NCI-H2171 treated with DMSO at 0.1 percent for 48 hours (cell line): ENCODE measurements around the gene VEZT.
A peak's percentile ranks its signal among the peaks of the same experiment; 100 is the strongest.

ENCODE experiments used
- DNase-seq: peaks from one replicate; lab custom pipeline; 2025; lab: John Stamatoyannopoulos, UW

VEZT gene

GRCh38 chr12:95200128-95200894, 17.3 kb upstream of the VEZT start:
- DNase-seq: no peak

DNA sequence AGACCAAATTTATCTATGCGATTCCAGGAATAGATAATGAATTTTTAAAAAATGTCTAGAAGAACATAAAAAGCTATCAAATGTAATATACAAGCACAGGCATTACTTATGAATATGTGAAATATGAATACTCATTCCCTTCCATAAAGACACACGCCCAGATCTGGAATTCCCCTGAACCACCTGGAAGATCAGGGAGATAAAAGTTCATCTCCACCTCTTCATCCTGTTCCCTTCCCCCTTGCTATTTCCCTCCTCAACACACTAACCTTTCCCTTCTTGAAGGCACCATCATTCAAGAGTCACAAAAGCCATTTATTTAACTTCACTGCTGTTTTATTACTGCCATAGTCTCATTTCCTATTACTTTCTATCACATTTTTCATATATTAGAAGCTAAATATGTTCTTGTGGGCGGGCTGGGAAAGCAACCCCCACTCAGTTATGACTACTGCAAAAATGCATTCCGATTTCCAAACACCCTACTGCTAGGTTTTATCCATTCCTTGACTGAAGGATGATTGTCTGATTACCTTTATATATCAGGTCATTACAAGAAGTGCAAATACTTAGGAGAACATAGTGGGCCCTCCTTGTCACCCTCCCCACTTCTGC, 16.4 kb upstream of the VEZT start:
- DNase-seq: no peak

DNA sequence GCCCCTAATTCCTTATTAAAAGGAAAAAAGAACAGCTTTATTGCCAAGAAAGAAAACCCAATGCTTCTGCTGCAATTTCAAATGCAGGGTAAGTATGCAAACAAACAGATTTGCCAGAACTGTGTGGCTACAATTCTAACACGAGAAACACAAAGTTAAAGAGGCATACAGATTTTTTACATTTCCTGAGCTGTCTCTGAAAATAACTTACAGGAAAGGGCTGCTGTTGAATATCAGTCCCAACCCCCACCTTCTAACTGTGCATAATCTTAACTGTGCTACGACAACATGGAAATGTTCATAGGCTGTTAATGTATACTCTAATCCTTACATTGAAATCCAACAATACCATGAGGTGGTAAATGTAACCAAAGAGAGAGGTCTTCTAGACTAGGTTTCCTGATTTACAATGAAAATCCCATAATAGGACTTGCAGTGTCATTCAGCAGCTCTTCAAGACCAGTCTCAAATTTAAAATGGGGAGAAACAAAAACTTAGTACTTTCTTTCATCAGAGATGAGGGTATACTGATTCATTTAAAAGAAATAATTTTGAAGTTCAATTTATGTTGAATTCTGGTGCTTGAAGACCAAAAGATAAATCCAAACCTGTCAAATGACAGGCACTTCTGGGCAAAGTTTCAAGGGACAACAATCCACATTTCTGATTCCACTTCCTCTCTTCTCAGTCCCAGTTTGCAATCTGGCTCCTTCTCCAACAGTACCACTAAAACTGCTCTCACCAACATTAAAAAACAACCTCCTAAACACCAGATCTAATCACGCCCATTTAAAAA, 14.7 kb upstream of the VEZT start:
- no peak for DNase-seq

DNA sequence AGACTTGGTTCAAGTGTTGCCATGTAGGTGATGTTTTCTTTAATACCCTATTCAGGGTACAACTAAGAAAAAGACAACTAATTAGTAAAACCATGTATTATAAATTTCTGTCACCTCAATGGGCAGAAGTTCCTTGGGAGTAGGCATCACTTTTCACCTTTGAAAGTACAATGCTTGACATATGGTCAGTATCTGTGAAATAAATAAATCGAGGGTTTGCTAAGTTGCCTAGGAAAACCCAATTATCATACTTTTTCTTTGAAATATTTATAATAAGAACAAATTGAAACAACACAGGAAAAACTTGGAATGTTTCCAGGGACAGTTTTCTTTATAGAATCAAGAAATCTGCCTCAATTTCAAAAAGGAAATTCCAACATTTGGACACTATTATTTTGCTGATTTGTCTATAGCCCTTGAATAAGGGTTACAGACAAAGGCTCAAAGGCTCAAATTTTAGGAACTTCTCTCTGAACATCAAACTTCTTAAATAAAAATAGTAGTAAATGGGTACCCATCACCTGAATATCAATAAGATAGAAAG, 14.0 kb upstream of the VEZT start:
- DNase-seq: no peak

DNA sequence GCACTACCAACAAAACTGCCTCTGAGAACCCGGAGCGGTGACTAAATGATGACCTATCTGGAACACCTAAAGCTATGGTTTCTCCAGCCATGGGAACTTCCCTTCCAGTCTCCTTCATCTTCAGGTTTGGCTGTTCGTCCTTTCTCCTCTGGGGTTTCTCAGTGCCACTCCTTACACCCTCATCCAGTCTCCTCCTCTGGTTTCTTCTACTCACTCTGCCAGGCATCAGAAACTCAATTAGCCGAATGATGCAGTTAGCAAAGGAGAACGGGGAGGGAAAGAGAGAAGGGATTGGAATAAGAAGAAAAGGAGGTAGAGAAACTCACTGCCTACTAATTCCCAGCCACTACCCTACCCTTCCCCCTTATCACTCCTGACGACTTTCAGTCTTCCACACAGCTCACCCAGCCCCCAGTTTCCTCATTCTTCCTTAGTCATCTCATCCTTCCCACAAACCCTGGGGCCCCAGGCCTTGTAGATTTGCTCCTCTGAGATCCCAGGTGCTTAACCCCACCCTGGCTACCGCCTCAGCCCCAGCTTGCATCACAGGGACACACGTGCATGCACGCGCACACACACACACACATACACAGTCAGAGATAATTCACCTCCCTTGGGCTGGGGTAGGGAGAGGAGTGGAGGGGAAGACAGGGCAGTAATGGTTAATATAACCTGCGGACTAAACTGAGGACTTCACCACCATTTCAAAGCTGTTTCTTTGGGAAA, 13.3 kb upstream of the VEZT start:
- DNase-seq: no peak

DNA sequence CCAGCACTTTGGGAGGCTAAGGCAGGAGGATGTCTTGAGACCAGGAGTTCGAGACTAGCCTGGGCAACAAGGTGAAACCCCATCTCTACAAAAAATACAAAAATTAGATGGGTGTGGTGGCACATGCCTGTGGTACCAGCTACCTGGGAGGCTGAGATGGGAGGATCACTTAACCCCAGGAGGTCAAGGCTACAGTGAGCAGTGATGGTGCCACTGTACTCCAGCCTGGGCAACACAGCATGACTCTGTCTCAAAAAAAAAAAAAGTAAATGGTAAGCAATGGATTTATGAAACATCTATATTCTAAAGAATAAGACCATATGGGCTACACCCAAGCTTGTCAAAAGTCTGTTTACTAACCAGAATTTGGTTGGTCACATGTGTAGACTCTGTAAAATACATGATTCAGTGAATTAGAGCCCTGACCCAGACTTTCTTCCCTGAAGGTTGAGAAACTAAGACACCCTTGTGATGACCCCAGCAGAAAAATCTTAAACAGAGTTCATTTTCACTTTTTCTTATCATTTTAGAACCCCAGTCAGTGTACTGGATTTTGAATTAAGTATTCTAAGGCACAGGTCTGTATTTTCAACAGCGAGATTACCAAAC, 12.5 kb upstream of the VEZT start:
- no peak for DNase-seq

GRCh38 chr12:95205685-95206084, 11.9 kb upstream of the VEZT start:
- DNase-seq: no peak

GRCh38 chr12:95206916-95207315, 10.7 kb upstream of the VEZT start:
- no peak for DNase-seq

DNA sequence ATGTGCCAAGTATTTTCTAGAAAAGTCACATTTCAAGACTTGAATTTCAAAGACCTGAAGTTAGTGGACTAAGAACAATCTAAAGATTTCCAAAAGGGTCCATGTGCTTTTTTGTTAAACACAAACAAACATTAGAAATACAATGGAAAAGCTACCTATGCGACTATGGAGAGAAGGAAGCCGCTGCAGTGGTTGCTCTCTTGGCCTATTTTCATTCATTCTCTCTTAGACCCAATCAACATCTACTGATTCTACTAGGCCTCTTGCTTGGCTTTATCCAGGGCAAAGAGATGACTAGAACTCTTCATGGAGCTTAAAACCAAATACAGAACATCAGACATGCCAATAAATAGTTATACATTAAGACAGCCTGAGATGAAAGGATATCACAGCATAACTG, 10.2 kb upstream of the VEZT start:
- DNase-seq: no peak

DNA sequence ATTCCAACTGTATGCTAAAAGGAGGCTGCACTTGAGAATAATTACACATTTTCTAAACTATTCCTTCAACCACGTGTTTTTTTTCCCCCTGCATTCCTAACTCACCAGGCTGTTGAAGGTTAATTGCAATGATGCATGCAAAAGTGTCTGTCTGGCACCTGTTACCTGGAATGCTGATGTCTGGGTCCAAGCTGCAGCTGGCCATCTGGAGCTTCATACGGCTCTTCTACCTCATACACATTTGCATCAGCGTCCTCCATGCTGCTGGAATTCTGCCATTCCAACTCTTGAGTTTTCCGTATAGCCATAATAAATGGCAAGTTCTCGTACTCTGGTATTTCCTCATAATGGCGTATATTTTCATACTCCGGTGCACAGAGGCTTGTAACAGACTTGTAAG, 8.9 kb upstream of the VEZT start:
- peak; percentile 94 for DNase-seq

DNA sequence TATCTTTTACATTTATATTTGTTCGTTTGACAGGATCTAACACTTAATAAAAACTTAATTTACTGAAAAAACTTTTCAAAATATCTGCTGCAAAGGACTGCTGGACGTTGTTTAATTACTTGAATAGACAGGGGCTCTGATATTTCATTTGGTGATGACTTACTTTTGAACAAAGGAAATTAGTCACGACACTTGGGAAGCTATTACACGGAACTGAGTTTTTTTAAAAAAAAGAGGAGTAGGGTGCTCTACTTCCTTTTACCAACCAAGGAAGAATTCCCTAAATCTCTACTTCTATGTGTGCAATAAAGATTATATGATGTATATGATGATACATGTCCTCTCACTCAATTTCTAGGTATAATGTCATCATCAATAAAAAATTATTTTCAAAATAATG, 5.0 kb upstream of the VEZT start:
- no peak for DNase-seq

DNA sequence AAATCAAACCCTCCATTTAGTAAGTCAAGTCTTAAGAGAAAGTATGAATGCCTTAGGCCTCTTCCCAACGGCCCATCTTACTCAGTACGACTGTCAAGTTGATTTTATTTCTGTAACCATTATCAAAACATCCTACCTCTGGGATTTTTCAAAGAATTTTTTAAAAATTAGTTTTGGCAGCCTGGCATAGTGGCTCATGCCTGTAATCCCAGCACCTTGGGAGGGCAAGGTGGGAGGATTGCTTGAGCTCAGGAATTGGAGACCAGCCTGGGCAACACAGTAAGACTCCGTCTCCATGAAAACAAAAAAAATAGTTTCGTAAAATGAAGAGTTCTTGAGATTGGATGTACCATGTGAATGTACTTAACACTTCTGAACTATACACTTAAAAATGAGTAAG, 4.5 kb upstream of the VEZT start:
- no peak for DNase-seq

- DNase-seq: no peak
Measured at GRCh38 chr12:95213928-95214327, 3.7 kb upstream of the VEZT start.

DNA sequence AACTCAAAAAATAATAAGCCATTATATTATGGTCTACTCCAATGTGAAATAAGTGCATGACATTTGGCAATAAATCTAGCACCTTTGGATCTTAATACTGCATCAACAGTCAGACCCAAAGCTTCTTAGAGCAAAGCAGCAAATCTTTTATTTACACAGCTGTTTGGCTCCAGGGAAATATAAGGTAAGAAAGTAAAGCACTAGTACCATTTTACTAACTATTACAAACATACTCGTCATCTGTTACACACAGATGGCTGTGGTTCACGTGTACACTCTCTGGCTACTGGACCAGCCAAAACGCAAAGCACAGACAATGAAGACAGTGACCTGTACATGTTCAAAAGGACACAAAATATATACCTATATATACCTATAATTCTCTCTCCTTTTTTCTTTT, 3.1 kb upstream of the VEZT start:
- peak; percentile 5 for DNase-seq

- DNase-seq: peak; percentile 23
Measured at GRCh38 chr12:95215949-95216348, 1.7 kb upstream of the VEZT start.

DNA sequence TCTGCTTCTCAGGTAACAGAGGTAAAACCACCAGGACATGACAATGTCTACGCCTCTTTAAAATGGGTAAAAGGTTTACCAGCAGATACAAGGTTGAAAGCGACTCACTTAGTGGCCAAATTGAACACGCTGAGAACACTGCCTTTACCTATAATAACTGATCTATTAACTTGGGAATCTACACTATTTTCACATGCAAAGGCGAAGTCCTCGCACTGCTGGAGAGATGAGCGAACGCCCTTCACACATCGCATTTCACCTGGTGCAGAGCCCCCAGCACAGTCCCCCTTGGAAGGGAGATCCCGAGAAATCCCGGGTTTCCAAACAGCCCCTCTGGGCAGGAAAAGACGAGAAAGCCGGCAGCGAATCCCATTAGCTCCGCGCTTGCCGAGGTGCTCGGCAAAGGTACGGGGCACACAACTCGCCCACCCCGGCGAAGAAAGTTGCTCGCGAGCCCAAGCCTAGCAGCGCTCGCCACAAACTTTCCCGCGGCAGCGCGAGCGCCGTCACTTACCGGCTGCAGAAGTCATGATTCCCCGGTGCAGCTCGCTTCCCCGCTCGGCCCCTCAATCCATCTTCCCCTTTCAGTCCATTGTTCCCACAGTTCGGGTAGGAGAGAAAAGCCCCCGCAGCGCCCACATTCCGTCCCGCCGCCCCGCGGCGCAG, 763 bp upstream of the VEZT start:
- DNase-seq: peak; percentile 64

DNA sequence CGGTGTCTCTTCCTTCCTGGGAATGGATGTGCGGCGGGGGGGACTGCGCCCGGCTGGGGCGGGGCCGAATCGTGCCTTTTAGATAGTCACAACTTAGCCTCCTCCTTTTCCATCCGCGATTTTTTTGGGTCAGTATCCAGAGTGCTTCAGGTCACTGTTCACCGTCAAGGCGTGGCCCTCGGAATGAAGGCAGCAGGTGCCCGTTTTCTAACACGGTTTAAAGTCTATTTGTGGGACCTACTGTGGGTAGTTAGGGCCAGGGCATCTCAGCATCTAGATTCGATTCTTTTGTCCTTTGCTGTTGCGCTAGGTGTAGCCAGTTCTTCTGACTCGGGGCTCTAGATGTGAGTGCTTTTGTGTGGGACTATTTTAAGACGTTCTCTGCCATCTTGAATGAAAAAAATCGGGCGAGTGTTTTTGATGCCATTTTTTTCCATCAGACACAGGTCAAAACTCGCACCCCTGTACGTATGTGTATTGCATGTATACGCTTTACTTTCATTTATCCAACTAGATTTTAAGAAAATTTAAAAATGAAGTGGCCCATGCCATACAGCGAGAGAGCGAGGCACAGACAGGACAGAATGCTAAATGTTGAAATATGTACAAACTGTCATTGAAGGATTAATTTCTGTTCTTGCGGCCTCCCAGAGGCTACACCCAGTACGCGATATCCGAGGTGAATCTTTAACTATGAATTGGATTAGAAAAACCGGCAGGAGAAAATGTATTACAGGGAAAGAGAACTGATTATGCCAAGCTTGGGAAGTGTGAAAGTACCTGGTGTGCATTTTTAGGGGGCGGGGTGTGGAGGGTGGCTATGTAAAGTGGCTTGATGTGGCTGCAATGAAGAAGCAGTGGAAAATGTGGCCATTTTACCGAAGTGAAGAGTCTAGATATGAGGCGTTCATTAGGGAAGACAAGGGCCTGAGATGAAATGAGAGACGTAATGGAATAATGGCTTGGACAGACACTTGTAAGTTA, 835 bp downstream of the VEZT start:
- DNase-seq: peak; percentile 85

DNA sequence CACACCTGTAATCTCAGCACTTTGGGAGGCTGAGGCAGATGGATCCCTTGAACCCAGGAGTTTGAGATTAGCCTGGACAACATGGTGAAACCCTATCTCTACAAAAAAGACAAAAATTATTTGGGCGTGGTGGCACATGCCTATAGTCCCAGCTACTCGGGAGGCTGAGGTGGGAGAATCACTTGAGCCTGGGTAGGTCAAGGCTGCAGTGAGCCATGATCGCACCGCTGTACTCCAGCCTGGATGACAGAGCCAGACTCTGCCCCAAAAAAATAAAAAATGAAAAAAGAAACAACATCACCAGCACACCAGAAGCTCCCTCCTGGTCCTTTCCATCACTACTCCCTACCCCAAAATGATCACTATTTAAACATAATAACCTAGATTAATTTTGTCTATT, 2.6 kb downstream of the VEZT start:
- no peak for DNase-seq

DNA sequence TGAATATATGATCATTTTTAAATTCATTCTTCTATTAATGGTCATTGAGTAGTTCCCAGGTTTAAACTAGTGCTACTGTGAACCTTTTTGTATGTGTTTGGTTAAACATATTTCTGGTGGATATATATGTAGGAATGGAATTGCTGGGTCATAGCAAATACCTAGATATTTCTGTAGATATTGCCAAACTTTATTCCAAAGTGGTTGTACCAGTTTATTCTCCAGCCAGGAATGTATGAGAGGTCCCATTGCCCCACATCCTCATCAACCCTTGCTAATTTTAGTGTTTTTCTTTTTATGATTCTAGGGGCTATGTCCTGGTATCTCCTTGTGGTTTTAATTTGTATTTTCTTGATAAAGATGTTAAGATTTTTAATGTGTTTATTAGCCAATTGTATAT, 3.1 kb downstream of the VEZT start:
- DNase-seq: no peak
